DMS 273 treated with DMSO at 0.1 percent for 48 hours (cell line): ENCODE data around the gene FBXW11.
"Not testable (repeated sequence)": the region's sequence is repeated elsewhere in the genome, so short reads cannot be mapped to it uniquely, and the experiment has no call there.

Experiments
- DNase-seq: peaks from one replicate; lab custom pipeline; 2025; lab: John Stamatoyannopoulos, UW

The FBXW11 gene

GRCh38 chr5:171908638-171909037, 97.8 kb downstream of the FBXW11 start:
- no peak for DNase-seq

DNA sequence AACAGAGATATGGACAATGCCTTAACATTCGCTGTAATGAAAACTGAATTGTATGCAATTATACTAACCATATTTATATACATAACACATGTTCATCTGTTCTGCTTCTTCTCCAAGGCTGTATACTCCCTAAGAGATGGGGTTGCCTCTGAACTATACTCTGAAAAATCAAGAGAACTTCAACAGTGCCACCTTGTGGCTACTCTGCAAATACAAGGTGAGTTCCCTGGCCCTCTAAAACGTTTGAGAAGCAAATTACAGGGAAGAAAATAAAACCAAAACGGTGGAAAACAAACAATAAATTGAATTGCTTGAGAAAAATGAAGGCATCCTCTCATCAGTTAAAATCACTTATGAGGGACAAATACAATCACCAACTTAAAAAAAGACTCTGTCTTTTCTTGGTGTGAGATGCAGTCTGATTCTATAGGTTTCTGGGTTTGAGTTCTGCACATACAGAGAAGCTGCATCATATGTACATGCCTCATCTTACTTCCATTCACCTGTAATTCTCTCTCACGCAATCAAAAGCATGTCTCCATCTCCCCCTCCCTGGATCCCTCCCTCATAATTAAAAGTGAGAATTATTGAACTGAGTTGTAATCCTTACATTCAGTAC, 98.6 kb downstream of the FBXW11 start:
- DNase-seq = peak; percentile 21

- DNase-seq = no peak
Observed at GRCh38 chr5:171906703-171907590, 99.5 kb downstream of the FBXW11 start.

DNA sequence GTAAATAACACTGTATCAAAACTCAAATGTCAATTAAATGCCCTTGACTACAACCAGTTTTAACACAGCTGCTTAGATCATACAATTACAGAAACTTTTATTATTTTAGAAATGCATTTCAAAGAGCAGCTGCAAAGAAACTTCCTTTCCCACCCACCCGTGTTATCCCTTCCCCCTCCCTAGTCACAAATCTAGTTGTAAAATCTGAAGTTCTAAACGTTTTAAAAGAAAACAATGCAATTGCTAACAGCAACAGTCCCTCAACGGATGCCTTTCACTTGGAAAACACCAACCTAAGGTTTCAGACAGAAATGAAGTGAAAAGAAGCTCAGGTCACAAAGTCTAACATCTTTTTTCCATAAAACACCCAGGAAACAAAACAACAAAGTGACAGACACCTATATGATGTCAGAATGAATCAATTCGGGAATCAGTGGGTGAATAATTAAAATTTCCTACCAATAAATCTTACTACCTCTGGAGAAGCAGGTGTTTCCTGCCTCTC, 100.3 kb downstream of the FBXW11 start:
- no peak for DNase-seq

DNA sequence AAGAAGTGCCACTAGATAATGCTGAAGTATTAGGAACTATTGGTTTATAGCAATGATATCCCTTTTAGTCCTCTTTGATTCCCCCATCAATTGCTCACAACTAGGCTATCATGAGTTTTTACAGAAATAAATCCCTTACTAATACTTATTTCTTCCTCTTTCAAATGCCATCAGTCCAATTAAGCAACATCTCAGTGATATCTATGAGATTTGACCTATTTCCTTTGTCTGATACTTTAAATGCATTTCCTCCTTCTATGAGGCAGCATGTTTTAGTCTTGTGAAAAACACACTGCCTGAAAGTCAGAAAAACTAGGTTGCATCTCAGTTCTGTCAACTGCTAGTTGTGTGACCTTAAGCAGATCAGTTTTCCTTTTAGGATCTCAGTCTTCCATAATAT, 101.6 kb downstream of the FBXW11 start:
- no peak for DNase-seq

DNA sequence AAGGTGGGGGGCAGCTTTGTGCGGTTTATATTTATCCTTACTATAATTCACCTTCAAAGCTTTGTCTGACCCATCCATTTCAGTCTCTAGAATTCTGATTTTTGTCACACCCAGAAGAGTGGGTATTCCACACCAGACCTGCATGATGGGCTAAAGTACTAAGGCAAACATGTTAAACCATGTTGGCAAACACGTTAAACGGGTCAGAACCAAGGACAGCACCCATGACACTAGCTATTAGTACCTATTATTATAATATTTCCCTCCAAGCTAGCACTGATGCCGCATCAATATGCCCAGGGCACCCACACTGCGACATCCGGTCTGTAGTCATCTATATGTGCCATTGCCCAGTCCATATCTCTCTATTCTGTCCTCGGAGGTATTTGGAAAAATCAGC, 104.7 kb downstream of the FBXW11 start:
- DNase-seq = no peak

- DNase-seq = no peak
Observed at GRCh38 chr5:171899792-171900191, 106.6 kb downstream of the FBXW11 start.

DNA sequence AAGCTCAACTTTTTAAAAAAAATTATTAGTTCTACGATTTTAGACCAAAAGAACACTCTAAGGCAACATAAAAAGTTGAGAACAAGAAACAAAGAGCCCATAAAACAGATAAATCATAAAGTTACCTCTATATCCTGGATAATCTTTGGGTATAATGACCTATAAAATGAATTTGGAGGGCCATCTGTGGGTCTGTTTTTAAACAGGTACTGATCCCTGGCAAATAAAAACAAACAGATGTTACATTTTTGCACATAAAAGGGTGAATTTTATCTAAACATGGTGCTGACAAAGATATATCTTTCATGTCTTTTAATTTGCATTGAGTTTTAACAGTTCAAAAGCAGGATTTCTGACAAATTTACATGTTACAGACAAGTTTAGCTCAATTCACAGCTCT, 107.6 kb downstream of the FBXW11 start:
- no peak for DNase-seq

DNA sequence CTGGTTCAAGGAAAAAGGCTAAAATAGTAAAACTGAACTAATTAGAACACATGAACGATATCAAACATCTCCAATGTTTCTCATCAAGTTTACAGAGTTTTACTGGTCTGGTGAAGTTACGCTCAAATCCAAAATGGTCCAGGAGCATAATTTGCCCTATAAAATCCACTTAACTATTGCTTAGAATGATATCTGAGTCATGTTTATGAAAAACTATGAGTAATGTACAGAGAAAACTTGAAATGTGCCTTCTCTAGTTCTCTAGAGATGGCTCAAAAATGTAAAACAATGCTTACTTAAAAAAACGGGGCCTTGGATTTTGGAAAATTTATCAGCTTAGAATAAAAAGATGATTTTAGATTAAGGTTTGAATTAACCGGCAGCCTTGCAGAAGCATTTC, 108.1 kb downstream of the FBXW11 start:
- DNase-seq = no peak

DNA sequence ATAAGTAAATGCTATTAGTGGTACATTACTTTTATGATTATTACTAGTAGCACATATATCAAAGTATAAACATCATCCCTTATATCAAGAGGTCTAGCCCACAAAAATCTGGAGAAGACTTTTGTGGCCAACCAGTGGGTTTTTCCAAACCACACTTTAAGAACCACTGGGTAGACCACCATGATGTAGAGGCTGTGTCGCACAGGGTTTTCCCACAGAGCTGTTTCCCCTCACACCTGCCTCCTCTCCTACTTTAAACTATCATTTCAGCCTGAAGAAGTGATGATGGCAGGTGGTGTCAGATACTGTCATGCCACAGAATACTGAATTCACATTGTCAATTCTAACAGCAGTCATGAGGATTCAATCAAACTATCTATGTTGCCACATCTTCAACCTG, 109.2 kb downstream of the FBXW11 start:
- DNase-seq = no peak

- no peak for DNase-seq
Observed at GRCh38 chr5:171895081-171895480, 111.4 kb downstream of the FBXW11 start.

DNA sequence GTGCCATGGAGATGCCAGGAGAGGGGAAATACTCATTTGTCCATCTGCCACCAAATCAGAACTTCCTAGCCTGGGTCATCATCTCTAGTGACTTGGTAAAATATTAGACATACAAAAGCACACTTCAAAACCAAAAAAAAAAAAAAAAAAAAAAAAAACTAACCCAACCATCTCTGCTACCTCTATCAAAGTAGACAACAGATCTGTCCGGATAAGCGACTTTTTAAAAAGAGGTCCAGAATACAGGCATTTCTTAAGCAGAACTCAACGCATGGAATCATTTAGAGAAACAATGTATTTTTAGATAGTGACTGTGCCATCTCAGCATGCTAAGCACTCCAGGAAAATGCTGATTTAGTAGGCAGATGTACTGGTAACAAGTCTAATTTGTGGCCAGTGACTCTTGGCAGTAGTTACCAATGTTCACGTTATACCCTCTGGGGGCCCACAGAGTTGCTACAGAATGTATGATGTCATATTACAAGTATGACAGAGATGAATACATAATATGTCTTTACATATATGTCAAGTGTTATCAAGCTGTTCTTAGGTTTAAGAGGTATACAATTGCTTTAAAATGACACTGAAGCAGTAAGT, 113.0 kb downstream of the FBXW11 start:
- DNase-seq = no peak

- DNase-seq = no peak
Observed at GRCh38 chr5:171891595-171891994, 114.8 kb downstream of the FBXW11 start.

DNA sequence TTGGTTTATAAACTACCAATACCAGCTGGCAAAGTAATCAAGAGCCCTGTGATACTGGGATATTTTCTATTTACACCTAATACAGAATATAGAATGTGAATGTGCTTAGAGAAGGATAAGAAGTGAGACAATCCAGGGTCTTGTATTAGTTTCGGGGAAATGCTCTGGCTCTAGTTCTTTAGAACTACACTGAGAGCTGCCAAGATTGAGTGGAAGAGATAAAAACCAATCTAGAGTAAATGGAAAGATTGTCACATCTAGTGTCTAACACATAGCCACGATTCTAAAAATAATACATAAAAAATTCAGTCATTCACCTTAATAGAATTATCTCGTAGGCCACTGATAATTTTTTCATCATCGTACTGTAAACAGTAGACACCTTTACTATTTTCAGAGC, 115.3 kb downstream of the FBXW11 start:
- no peak for DNase-seq

DNA sequence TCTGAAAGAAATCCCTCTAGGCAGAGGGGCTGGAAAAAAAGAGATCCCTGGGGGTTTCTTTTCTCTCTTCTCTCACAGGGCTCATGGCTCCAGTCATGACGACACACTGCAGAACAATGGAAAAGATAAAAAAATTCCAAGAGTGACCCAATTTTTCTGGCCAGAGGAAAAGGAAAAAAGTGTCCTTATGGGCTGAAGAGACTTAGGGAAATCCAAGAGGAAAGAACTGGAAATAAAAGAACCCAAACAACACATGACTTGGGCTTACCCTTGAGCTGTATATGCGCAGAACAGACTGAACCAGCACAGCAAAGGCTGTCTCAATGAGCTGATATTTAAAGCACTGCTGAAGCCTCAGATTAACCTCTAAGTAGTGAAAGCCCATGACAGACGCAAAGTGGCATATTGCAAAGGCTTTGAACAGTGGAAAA, 118.4 kb downstream of the FBXW11 start:
- DNase-seq = no peak

DNA sequence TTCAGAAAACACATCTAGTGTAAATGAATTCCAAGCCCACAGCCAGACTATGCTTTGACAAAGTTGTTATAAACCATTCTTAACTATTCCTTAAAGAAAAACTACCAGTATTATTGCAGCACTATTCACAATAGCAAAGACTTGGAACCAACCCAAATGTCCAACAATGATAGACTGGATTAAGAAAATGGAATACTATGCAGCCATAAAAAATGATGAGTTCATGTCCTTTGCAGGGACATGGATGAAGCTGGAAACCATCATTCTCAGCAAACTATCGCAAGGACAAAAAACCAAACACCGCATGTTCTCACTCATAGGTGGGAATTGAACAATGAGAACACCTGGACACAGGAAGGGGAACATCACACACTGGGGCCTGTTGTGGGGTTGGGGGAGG, 120.4 kb downstream of the FBXW11 start:
- DNase-seq = not testable (repeated sequence)

DNA sequence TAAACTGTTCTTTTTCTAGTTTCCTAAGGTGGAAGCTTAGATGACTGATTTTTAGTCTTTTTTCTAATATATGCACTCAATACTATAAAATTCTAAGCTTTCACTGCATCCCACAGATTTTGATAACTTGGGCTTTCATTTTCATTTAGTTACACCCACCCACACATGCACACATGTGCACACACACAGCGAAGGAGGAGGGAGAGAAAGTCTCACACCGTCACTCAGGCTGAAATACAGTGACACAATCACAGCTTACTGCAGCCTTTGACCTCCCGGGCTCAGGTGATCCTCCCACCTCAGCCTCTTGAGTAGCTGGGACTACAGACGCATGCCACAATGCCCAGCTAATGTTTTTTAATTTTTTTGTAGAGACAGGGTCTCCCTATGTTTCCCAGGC, 124.3 kb downstream of the FBXW11 start:
- no peak for DNase-seq

DNA sequence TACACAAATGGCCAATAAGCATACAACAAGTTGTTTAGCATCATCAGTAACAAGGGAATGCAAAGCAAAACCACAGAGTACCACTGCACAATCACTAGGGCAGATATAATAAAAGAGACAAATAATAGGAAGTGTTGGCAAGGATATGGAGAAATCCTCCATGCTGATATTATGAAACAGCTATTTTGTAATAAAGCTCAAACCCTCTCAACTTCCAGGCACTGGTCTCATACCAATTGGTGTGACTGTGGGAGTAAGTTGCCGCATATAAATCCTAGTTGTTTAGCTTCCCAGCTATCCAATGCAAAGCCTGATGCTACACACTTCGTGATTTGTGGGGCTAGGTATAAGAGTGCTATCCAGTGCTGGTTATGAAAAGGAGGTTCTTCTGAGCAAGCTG, 132.2 kb downstream of the FBXW11 start:
- no peak for DNase-seq

GRCh38 chr5:171872666-171873065, 133.8 kb downstream of the FBXW11 start:
- no peak for DNase-seq

GRCh38 chr5:171871711-171872110, 134.7 kb downstream of the FBXW11 start:
- DNase-seq = no peak

DNA sequence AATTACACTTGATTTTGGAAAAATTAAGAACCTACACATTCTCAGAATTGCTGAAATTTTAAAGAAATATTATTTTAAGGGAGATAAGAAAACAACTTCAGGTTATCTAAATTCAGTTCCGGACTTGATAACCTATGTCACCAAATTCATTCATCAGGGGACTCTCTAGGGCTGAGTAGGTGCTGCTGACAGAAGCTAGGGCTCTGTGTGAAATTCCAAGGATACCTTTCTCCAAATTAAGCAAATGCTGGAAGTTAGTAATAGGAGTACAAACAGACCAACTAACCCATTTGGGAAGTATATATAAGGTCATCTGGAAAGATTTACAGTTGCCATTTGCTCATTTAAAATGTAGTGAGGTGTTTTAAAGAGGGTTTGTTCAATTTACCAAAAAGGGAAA, 136.5 kb downstream of the FBXW11 start:
- DNase-seq = no peak

DNA sequence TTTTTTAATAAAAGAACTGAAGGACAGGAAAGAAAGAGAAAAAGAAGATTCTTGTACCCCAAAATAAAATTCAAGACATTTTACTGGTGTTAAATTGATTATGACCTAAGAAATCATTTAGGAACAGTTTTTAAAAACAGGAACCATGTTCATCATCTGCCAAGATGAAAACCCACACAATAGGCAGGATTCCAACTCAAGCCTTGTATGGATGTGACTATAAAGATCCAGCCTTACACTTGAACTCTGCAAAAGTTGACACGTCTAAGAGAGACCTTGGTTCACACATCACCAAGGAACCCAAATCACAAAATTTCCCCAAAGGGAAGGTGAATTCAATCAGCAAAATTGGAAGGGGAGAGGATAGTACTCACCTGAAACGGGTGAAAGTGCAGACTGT, 138.2 kb downstream of the FBXW11 start:
- DNase-seq = no peak

GRCh38 chr5:171867786-171868185, 138.7 kb downstream of the FBXW11 start:
- DNase-seq = no peak
